ENCODE data around the gene TRIM29.

GRCh38 chr11:120151536-120151935, 13.6 kb upstream of the TRIM29 start:
- no peak for TF ChIP-seq POLR2A (IDR thresholded peaks at IDR 0.05)
- no peak for TF ChIP-seq CTCF (IDR thresholded peaks at IDR 0.05)
- no peak for TF ChIP-seq POLR2AphosphoS5 (IDR thresholded peaks at IDR 0.05)
